ENCODE measurements around the gene HNMT. TPM values are rescaled to one million over a fixed set of nuclear protein-coding genes. Genes with fewer than 3 reads are reported as not detected.

Gene HNMT
- total and polyA plus RNA-seq, 2 of the 8 experiments (the other 6 are each of a cell fraction or from before 2014, with no cell fraction given), result 1.6 to 3.6 TPM

- no peaks in the 10 kb centered on the region for H3K9me3 ChIP-seq (ENCODE audit: insufficient read depth in 2 of 2, low read depth in 1 of 2, low read length in 1 of 2)
- H4K20me1 ChIP-seq (replicated peaks in 1 of 2; ENCODE audit: control insufficient read depth in 1 of 2, insufficient read depth in 2 of 2, low read length in 2 of 2), result no peaks in the 10 kb centered on the region
- H3K4me2 ChIP-seq (ENCODE audit: insufficient read depth in 1 of 2, low read depth in 2 of 2, low read length in 2 of 2), result no peak overlapping the region
- H2AFZ ChIP-seq (ENCODE audit: low read length), result no peak overlapping the region
- TF ChIP-seq ATF3 (IDR thresholded peaks at IDR 0.05; ENCODE audit: insufficient read depth, low read depth, low read length), result no peak
- no peak overlapping the region for H3K4ac ChIP-seq (replicated peaks; ENCODE audit: insufficient read length, low read depth, low read length)
- POLR2A ChIA-PET (ENCODE audit: partially characterized antibody), result no interaction called here
- no peaks in the 10 kb centered on the region for H3K79me2 ChIP-seq (ENCODE audit: control insufficient read depth in 1 of 2, insufficient read depth in 2 of 2, low read length in 2 of 2)
- FAIRE-seq (no peak), DNase-seq (ENCODE audit: low read depth in 1 of 2, low spot score in 2 of 2) (no peak)
- H3K27ac ChIP-seq (ENCODE audit: low read depth, low read length), result no peak overlapping the region
- H2BK12ac ChIP-seq (ENCODE audit: low read depth, low read length), result no peak overlapping the region
- no peak overlapping the region for H3K4me3 ChIP-seq (ENCODE audit: extremely low read depth in 1 of 4, insufficient read depth in 2 of 4, low read depth in 3 of 4, low read length in 4 of 4)
- H3K56ac ChIP-seq (replicated peaks; ENCODE audit: insufficient read length, low read depth, low read length), result no peak overlapping the region
- no peak overlapping the region for H3K9ac ChIP-seq (replicated peaks in 1 of 4; ENCODE audit: extremely low read depth in 1 of 4, low read depth in 3 of 4, low read length in 3 of 4)
- no peak overlapping the region for H2BK15ac ChIP-seq (ENCODE audit: low read length)
- no peaks in the 10 kb centered on the region for H3K79me1 ChIP-seq (ENCODE audit: low read depth, low read length)
- no peak overlapping the region for H2BK5ac ChIP-seq (ENCODE audit: low read depth, low read length)
- H3K23me2 ChIP-seq (ENCODE audit: low read depth, low read length), result no peaks in the 10 kb centered on the region
- H4K91ac ChIP-seq (replicated peaks; ENCODE audit: insufficient read length, low read length), result no peak overlapping the region
- H3K23ac ChIP-seq (ENCODE audit: insufficient read length), result no peak overlapping the region
- no peak overlapping the region for H2BK120ac ChIP-seq (replicated peaks; ENCODE audit: low read depth, low read length)
- CTCF ChIA-PET (ENCODE audit: partially characterized antibody), result no interaction called here
- H4K8ac ChIP-seq (ENCODE audit: extremely low read depth, insufficient read depth, low read length), result no peak overlapping the region
- H4K5ac ChIP-seq (ENCODE audit: insufficient read length, low read depth, low read length), result no peak overlapping the region
- no peaks in the 10 kb centered on the region for H3K27me3 ChIP-seq (replicated peaks in 1 of 4; ENCODE audit: control insufficient read depth in 3 of 4, extremely low read depth in 1 of 4, insufficient read depth in 3 of 4, low read length in 3 of 4)
- peaks cover 0 to 4% (median 0%) of the 10 kb centered on the region in 4 experiments; a peak in 1 of 7 replicates for H3K4me1 ChIP-seq (replicated peaks in 1 of 4; ENCODE audit: control insufficient read depth in 3 of 4, insufficient read depth in 4 of 4, low read length in 3 of 4)
- no peak overlapping the region for H3K18ac ChIP-seq (ENCODE audit: extremely low read depth, low read length)
- H3K36me3 ChIP-seq (ENCODE audit: control insufficient read depth in 2 of 4, insufficient read depth in 4 of 4, low read length in 3 of 4), result no peaks in the 10 kb centered on the region
- no peak overlapping the region for H2BK20ac ChIP-seq (ENCODE audit: low read length)
- no peak overlapping the region for H3K14ac ChIP-seq (ENCODE audit: insufficient read length)
- no peak overlapping the region for H2AK5ac ChIP-seq (ENCODE audit: low read depth, low read length)
Observed at GRCh38 chr2:137977790-137978189, 13.5 kb downstream of the HNMT start.
